ENCODE measurements around the gene VSIR. TPM values are rescaled to one million over a fixed set of nuclear protein-coding genes. Genes with fewer than 3 reads are reported as not detected.
A peak's percentile ranks its signal among the peaks of the same experiment; 100 is the strongest.

Gene VSIR
- total and polyA plus RNA-seq, 9 of the 15 experiments (the other 6 are each of a cell fraction or from before 2014, with no cell fraction given), result 0.14 to 20.5 (median 9.3) TPM

DNA sequence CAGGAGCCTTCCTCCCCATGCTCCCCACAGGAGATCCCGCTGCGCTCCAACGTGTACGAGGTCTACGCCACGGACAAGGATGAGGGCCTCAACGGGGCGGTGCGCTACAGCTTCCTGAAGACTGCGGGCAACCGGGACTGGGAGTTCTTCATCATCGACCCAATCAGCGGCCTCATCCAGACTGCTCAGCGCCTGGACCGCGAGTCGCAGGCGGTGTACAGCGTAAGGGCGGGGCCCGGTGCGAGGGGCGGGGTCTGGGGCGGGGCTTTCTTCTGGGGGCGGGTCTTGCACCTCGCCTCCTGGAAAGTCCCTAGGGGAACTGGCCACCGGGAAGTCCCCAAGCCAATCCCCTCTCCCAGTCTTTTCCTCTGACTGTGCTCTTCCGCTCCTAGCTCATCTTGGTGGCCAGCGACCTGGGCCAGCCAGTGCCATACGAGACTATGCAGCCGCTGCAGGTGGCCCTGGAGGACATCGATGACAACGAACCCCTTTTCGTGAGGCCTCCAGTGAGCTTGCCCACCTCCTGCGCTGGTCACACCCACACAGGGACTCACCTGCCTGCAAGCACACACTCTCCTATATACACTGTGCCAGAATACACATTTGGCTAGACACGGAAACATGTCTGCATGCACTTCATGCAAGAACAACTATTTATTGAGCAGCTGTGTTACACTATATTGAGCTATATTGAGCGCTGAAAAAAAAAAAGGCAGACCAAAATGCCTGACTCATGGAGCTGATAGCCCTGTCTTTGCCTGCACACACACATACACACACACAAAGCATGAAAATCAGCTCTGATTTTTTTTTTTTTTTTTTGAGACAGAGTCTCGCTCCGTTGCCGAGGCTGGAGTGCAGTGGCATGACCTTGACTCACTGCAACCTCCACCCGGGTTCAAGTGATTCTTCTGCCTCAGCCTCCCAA is 32.7 kb upstream of the VSIR start:
- H3K4me1 ChIP-seq (replicated peaks in 1 of 2; ENCODE audit: control insufficient read depth in 2 of 2, insufficient read depth in 2 of 2, low read length in 2 of 2), result peaks cover 17 to 37% of the 10 kb centered on the region in 2 experiments
- H3K27ac ChIP-seq (ENCODE audit: extremely low read depth, low read depth, low read length), result peak overlapping the region; percentile 46; the same call in 1 of the 3 replicates
- no peaks in the 10 kb centered on the region for H3K27me3 ChIP-seq (ENCODE audit: control insufficient read depth in 2 of 2, insufficient read depth in 2 of 2, low read length in 2 of 2)
- in situ Hi-C loops (cut with MboI), result no loop called here
- peak overlapping the region; percentile 40 to 86; a peak in 3 of 4 replicates for H3K9ac ChIP-seq (ENCODE audit: insufficient read depth in 1 of 2, low read depth in 2 of 2, low read length in 2 of 2)
- DNase-seq (ENCODE audit: extremely low read depth in 1 of 4, low spot score in 3 of 4) (peak; percentile 89 to 99 (median 98)), ATAC-seq (peak; percentile 98), FAIRE-seq (peak; percentile 79)
- 7% methylated on average over 41 of the region's 41 CpGs for WGBS (ENCODE audit: insufficient coverage, low coverage, missing lambda C conversion rate)
- peak overlapping the region; percentile 97 for H2AFZ ChIP-seq (ENCODE audit: low read depth, low read length)
- peak overlapping the region; percentile 98 for H3K4me2 ChIP-seq (ENCODE audit: insufficient read depth, low read length)
- H3K36me3 ChIP-seq (ENCODE audit: control insufficient read depth, insufficient read depth, low read length), result no peaks in the 10 kb centered on the region
- ChIA-PET POLR2A (interaction anchor here (0.5 to 1.8 kb wide), 18 partner anchors 9 to 1032 kb away, joined by 3 to 6 read pairs (median 3); partner anchors contain the start of gene PSAP), CTCF (ENCODE audit: low intra/inter-chr PET ratio) (interaction anchor here (0.5 to 0.7 kb wide), 2 partner anchors 33 to 110 kb away, joined by 3 read pairs; partner anchors contain the start of gene VSIR)
- no peaks in the 10 kb centered on the region for H4K20me1 ChIP-seq (replicated peaks; ENCODE audit: control insufficient read depth, insufficient read depth, low read length)
- peak overlapping the region; percentile 30 for H3K4me3 ChIP-seq
- BruUV-seq (replicated peaks), result no TSS peak
- intact Hi-C loops (cut with micrococcal nuclease), result no loop called here
- no peaks in the 10 kb centered on the region; the same call in 1 of the 2 replicates for H3K9me3 ChIP-seq (replicated peaks; ENCODE audit: control insufficient read depth, insufficient read depth, low read depth, low read length)
- H3K9me1 ChIP-seq (ENCODE audit: control insufficient read depth, insufficient read depth, low read length), result peaks cover 3% of the 10 kb centered on the region
- H3K79me2 ChIP-seq (ENCODE audit: control insufficient read depth, insufficient read depth, low read length), result no peaks in the 10 kb centered on the region
- peak; percentile 75 for TF ChIP-seq MAFG (tag; conservative IDR thresholded peaks at IDR 0.05)
- TF ChIP-seq ZNF263 (CRISPR knock-in tag; IDR thresholded peaks at IDR 0.05; ENCODE audit: borderline replicate concordance), result 0 out of 2 replicates have a peak, but pooled peaks have one; percentile 35
- TF ChIP-seq, protein P1, sequence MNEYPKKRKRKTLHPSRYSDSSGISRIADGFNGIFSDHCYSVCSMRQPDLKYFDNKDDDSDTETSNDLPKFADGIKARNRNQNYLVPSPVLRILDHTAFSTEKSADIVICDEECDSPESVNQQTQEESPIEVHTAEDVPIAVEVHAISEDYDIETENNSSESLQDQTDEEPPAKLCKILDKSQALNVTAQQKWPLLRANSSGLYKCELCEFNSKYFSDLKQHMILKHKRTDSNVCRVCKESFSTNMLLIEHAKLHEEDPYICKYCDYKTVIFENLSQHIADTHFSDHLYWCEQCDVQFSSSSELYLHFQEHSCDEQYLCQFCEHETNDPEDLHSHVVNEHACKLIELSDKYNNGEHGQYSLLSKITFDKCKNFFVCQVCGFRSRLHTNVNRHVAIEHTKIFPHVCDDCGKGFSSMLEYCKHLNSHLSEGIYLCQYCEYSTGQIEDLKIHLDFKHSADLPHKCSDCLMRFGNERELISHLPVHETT (CRISPR knock-in tag; conservative IDR thresholded peaks at IDR 0.05 in 1 of 2, IDR thresholded peaks at IDR 0.05 in 1 of 2), result 0 out of 4 replicates have a peak, but pooled peaks of 1 of the 2 experiments have one; percentile 44
- peak; percentile 3 for TF ChIP-seq NFYB (IDR thresholded peaks at IDR 0.05; ENCODE audit: extremely low read depth, insufficient read length)
- TF ChIP-seq MYC (IDR thresholded peaks at IDR 0.05; ENCODE audit: low read depth, low read length), result no peak
- 0 out of 2 replicates have a peak, but pooled peaks have one; percentile 20 for TF ChIP-seq MYC (CRISPR knock-in tag; IDR thresholded peaks at IDR 0.05; ENCODE audit: borderline replicate concordance, low read depth)
- TF ChIP-seq ZNF449 (CRISPR knock-in tag; IDR thresholded peaks at IDR 0.05), result no peak
- 0 out of 4 replicates have a peak, but pooled peaks of 1 of the 2 experiments have one; percentile 45 for TF ChIP-seq SRF (CRISPR knock-in tag; IDR thresholded peaks at IDR 0.05)
- peak; percentile 31; the same call in 1 of the 2 replicates for TF ChIP-seq L3MBTL2 (IDR thresholded peaks at IDR 0.05)
- TF ChIP-seq NBN (IDR thresholded peaks at IDR 0.05; ENCODE audit: low read depth), result no peak
- peak; percentile 52; the same call in 1 of the 2 replicates for TF ChIP-seq ELF1 (tag; IDR thresholded peaks at IDR 0.05)
- peak; percentile 23; the same call in 1 of the 2 replicates for TF ChIP-seq MAFF (IDR thresholded peaks at IDR 0.05; ENCODE audit: low read length)
- TF ChIP-seq OTX1 (CRISPR knock-in tag; IDR thresholded peaks at IDR 0.05), result 0 out of 2 replicates have a peak, but pooled peaks have one; percentile 22
- 0 out of 4 replicates have a peak, but pooled peaks of 1 of the 2 experiments have one; percentile 25 for TF ChIP-seq MAZ (CRISPR knock-in tag; conservative IDR thresholded peaks at IDR 0.05 in 1 of 2, IDR thresholded peaks at IDR 0.05 in 1 of 2)
- TF ChIP-seq ZNF384 (IDR thresholded peaks at IDR 0.05; ENCODE audit: low read depth, low read length), result peak; percentile 90
- TF ChIP-seq EGR1 (conservative IDR thresholded peaks at IDR 0.05), result peak; percentile 31; the same call in 1 of the 2 replicates
- TF ChIP-seq FOXK2 (conservative IDR thresholded peaks at IDR 0.05 in 1 of 2, IDR thresholded peaks at IDR 0.05 in 1 of 2; ENCODE audit: low read depth in 2 of 2), result peak in 1 of 2 experiments; percentile 59; a peak in 3 of 4 replicates
